Muscle layer of duodenum (tissue), 2 donors: Measurements from ENCODE around the gene LYPD5.
"Not testable (repeated sequence)": the region's sequence is repeated elsewhere in the genome, so short reads cannot be mapped to it uniquely, and the experiment has no call there.

Source experiments
- H3K27ac ChIP-seq: one replicate; pipeline ENCODE4 v1.7.0; 2013; ENCODE audit warnings: mild to moderate bottlenecking, low read length
- H3K27me3 ChIP-seq: one replicate; pipeline ENCODE4 v1.7.0; 2013; ENCODE audit warnings: low read depth, mild to moderate bottlenecking, control low read depth, low read length
- H3K36me3 ChIP-seq, 2 donors: one replicate each; pipeline ENCODE4 v1.7.0; 2013; ENCODE audit warnings: low read length in 2 of 2, control low read depth in 1 of 2, mild to moderate bottlenecking in 1 of 2; ENCODE audit not compliant: insufficient read depth in 2 of 2, control insufficient read depth in 1 of 2
- H3K4me1 ChIP-seq, 2 donors: one replicate each; pipeline ENCODE4 v1.7.0; 2013; ENCODE audit warnings: low read length in 2 of 2, mild to moderate bottlenecking in 2 of 2, control low read depth in 1 of 2, moderate library complexity in 1 of 2; ENCODE audit not compliant: insufficient read depth in 2 of 2, control insufficient read depth in 1 of 2
- H3K4me3 ChIP-seq, 2 donors: one replicate each; pipeline ENCODE4 v1.7.0; 2013; ENCODE audit warnings: low read length in 2 of 2, low read depth in 1 of 2, mild to moderate bottlenecking in 1 of 2
- H3K9me3 ChIP-seq, 2 donors: one replicate each; pipeline ENCODE4 v1.7.0; 2013; ENCODE audit warnings: low read length in 2 of 2, control low read depth in 1 of 2, mild to moderate bottlenecking in 1 of 2; ENCODE audit not compliant: control insufficient read depth in 1 of 2
- donor health status: healthy.

LYPD5 gene

DNA sequence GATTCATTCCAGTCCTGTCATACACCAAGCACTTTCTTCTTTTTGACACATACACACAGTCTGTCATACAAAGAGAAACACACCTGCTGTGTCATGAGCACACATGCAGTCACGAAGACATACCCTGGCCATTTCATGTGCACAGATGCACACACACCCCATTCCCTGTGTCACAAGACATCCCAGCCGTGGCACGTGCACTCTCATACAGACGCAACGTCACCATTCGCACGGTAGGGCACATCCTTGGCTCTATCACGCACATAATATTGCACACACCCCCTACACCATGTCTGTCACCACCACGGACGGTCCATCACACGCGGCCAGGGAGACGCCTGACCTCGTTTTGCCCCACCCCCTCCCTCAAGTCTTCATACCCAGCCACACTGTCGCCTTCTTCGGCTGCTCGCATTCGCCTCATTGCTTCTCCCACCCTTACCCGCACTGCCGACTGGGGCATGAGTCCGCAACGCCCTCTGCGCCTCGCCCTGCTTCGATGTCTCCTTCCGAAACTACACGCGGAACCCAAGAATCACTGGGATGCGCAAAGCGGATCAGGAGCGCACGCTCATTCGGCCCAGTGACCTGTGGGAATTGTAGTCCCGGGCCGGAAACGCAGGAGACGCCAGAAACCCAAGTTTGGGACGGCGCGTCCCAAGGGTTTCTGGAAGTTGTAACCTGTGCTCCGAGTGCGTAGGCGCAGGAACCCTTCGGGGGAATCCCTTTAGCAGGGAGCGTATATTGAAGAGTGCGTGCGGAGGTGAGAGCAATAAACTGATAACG lies 18.0 kb upstream of the LYPD5 start:
- Histone ChIP-seq H3K9me3 (no peaks in the 10 kb centered on the region), H3K4me3 (peak overlapping the region; percentile 59 to 67), H3K4me1 (no peaks in the 10 kb centered on the region), H3K27me3 (no peaks in the 10 kb centered on the region), H3K27ac (no peak overlapping the region), H3K36me3 (no peaks in the 10 kb centered on the region)

GRCh38 chr19:43818500-43818899 lies 16.3 kb upstream of the LYPD5 start:
- H3K27ac ChIP-seq, result no peak overlapping the region
- no peaks in the 10 kb centered on the region for H3K36me3 ChIP-seq
- no peaks in the 10 kb centered on the region for H3K9me3 ChIP-seq
- H3K27me3 ChIP-seq, result no peaks in the 10 kb centered on the region
- H3K4me3 ChIP-seq, result no peak overlapping the region
- no peaks in the 10 kb centered on the region for H3K4me1 ChIP-seq

- H3K36me3 ChIP-seq, H3K9me3 ChIP-seq, H3K27me3 ChIP-seq, H3K4me3 ChIP-seq, H3K27ac ChIP-seq, H3K4me1 ChIP-seq: not testable (repeated sequence)
These were observed 15.2 kb upstream of the LYPD5 start for GRCh38 chr19:43817454-43817853.

- Histone ChIP-seq H3K9me3 (peaks cover 0 to 1% of the 10 kb centered on the region in 2 donors), H3K4me1 (no peaks in the 10 kb centered on the region), H3K27ac (no peak overlapping the region), H3K36me3 (no peaks in the 10 kb centered on the region), H3K27me3 (no peaks in the 10 kb centered on the region), H3K4me3 (no peak overlapping the region)
These were observed 12.6 kb upstream of the LYPD5 start for GRCh38 chr19:43814663-43815352.

DNA sequence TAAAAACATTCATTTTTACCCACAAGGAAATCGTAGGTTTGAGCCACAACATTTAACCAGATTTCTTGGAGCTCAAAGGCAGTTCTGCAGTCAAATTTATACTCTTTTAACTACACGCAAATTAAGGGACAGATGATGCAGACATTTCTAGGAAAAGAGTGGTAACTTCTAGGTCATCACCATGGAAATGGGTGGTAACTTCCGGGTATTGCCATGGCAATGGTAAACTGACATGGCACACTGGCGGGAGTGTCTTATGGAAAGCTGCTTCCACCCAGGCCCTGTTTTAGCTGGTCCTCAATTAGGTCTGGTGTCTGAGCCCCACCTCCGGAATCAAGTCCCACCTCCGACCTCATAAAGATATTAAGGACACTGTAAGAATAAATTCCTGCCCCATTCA lies 10.4 kb upstream of the LYPD5 start:
- Histone ChIP-seq H3K9me3 (peaks cover 0 to 3% of the 10 kb centered on the region in 2 donors), H3K4me1 (peaks cover 0 to 10% of the 10 kb centered on the region in 2 donors), H3K36me3 (no peaks in the 10 kb centered on the region), H3K4me3 (no peak overlapping the region), H3K27ac (no peak overlapping the region), H3K27me3 (no peaks in the 10 kb centered on the region)

- Histone ChIP-seq H3K4me1 (peaks cover 0 to 10% of the 10 kb centered on the region in 2 donors), H3K36me3 (no peaks in the 10 kb centered on the region), H3K27me3 (no peaks in the 10 kb centered on the region), H3K4me3 (no peak overlapping the region), H3K27ac (no peak overlapping the region), H3K9me3 (peaks cover 0 to 3% of the 10 kb centered on the region in 2 donors)
These were observed 10.0 kb upstream of the LYPD5 start for GRCh38 chr19:43812259-43812658.

DNA sequence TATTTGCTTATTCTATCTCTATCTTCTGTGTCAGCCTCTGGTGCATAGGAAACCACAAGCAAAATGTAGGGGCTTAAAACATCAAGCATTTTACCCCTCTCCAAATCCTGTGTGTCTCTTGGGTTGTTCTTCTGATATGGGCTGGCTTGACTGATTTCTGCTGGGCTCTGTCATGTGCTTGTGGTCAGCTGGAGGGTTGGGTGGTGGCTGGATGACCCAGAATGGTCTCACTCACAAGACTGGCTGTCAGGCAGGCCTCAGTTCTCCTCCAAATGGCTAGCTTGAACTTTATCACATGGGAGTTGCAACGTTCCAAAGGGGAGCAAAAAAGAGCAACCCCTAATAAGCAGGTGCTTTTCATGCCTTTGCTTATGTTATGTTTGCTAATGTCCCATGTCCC lies 9.6 kb upstream of the LYPD5 start:
- Histone ChIP-seq H3K36me3 (no peaks in the 10 kb centered on the region), H3K27me3 (no peaks in the 10 kb centered on the region), H3K27ac (no peak overlapping the region), H3K4me3 (no peak overlapping the region), H3K9me3 (peaks cover 0 to 3% of the 10 kb centered on the region in 2 donors), H3K4me1 (peaks cover 0 to 10% of the 10 kb centered on the region in 2 donors)

GRCh38 chr19:43809762-43810696 lies 7.8 kb upstream of the LYPD5 start:
- H3K27ac ChIP-seq, result no peak overlapping the region
- peaks cover 0 to 3% of the 10 kb centered on the region in 2 donors for H3K9me3 ChIP-seq
- no peak overlapping the region for H3K4me3 ChIP-seq
- H3K27me3 ChIP-seq, result no peaks in the 10 kb centered on the region
- peaks cover 0 to 10% of the 10 kb centered on the region in 2 donors for H3K4me1 ChIP-seq
- no peaks in the 10 kb centered on the region for H3K36me3 ChIP-seq

DNA sequence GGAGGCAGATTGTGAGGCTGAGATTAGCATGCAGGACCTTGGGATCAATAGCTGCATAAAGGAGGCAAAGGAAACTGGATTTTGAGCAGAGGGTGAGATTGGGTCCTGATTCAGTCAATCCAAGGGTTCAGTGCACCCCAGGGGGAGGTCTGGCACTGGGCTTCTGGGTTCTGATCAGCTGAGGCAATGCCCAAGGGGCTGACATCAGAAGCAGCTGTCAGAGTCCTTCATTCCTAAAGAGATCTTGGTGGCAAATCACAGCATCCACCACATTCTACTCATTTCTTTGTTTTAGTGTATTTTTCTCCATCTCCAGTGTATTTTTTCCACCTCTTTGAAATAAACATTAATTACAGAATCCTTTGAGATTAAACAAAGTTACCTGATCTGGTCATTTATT lies 5.4 kb upstream of the LYPD5 start:
- Histone ChIP-seq H3K4me3 (no peak overlapping the region), H3K9me3 (peaks cover 0 to 3% of the 10 kb centered on the region in 2 donors), H3K27ac (no peak overlapping the region)

DNA sequence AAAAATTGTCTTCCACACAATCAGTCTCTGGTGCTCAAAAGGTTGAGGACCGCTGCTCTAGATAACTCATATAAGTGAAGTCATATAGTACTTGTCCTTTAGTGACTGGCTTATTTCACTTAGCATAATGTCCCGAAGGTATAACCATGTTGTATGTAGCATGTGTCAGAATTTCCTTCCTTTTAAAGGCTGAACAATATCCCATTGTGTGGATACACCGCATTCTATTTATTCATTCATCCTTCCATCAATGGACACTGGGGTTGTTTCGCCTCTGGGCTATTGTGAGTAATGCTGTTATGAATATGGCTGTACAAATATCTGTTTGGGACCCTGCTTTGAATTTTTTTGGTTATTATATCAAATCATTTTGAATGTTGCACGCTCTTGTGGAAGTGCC lies 4.6 kb upstream of the LYPD5 start:
- Histone ChIP-seq H3K4me1 (peaks cover 0 to 10% of the 10 kb centered on the region in 2 donors), H3K27me3 (no peaks in the 10 kb centered on the region), H3K4me3 (no peak overlapping the region), H3K36me3 (no peaks in the 10 kb centered on the region), H3K9me3 (peaks cover 0 to 3% of the 10 kb centered on the region in 2 donors), H3K27ac (no peak overlapping the region)

More for the DNA sequence above, 5.4 kb upstream of the LYPD5 start:
- Histone ChIP-seq H3K36me3 (no peaks in the 10 kb centered on the region), H3K27me3 (no peaks in the 10 kb centered on the region), H3K4me1 (peaks cover 0 to 10% of the 10 kb centered on the region in 2 donors)

- not testable (repeated sequence) for H3K27me3 ChIP-seq, H3K36me3 ChIP-seq, H3K4me3 ChIP-seq, H3K9me3 ChIP-seq, H3K27ac ChIP-seq
- H3K4me1 ChIP-seq, result peaks cover 0 to 10% of the 10 kb centered on the region in 2 donors
These were observed 4.2 kb upstream of the LYPD5 start for GRCh38 chr19:43806401-43806800.
